HG02588 (cell line): ENCODE results near the gene JOSD2.

ENCODE experiments used
- ATAC-seq: cut with Tn5 transposase; IDR thresholded peaks from one replicate; pipeline ENCODE4 v1.9.1; 2021; ENCODE audit warnings: mild to moderate bottlenecking, moderate library complexity; ENCODE audit not compliant: unreplicated experiment

Gene JOSD2

GRCh38 chr19:50511069-50511822 is at the start of gene JOSD2:
TSS of gene JOSD2 (minus strand) at chr19:50511191. CDS start at chr19:50510431, 760 bp downstream.
- peak; percentile 87 for ATAC-seq

- no peak for ATAC-seq
Observed at GRCh38 chr19:50559636-50560035, 48.6 kb upstream of the JOSD2 start.

GRCh38 chr19:50558449-50558848 is 47.5 kb upstream of the JOSD2 start:
- no peak for ATAC-seq

- no peak for ATAC-seq
Observed at GRCh38 chr19:50558039-50558438, 47.0 kb upstream of the JOSD2 start.

GRCh38 chr19:50557009-50557613 is 46.1 kb upstream of the JOSD2 start:
- no peak for ATAC-seq

GRCh38 chr19:50556282-50557008 is 45.5 kb upstream of the JOSD2 start:
- no peak for ATAC-seq

- no peak for ATAC-seq
Observed at GRCh38 chr19:50555450-50556281, 44.7 kb upstream of the JOSD2 start.

- no peak for ATAC-seq
Observed at GRCh38 chr19:50555033-50555432, 44.0 kb upstream of the JOSD2 start.

- no peak for ATAC-seq
Observed at GRCh38 chr19:50554212-50554611, 43.2 kb upstream of the JOSD2 start.

- no peak for ATAC-seq
Observed at GRCh38 chr19:50553134-50553703, 42.2 kb upstream of the JOSD2 start.

- ATAC-seq: no peak
Observed at GRCh38 chr19:50552540-50552939, 41.5 kb upstream of the JOSD2 start.

GRCh38 chr19:50551715-50552187 is 40.8 kb upstream of the JOSD2 start:
- ATAC-seq: no peak

- no peak for ATAC-seq
Observed at GRCh38 chr19:50551034-50551714, 40.2 kb upstream of the JOSD2 start.

GRCh38 chr19:50550594-50550966 is 39.6 kb upstream of the JOSD2 start:
- no peak for ATAC-seq

GRCh38 chr19:50549927-50550593 is 39.1 kb upstream of the JOSD2 start:
- ATAC-seq: no peak

- no peak for ATAC-seq
Observed at GRCh38 chr19:50549059-50549926, 38.3 kb upstream of the JOSD2 start.

- ATAC-seq: no peak
Observed at GRCh38 chr19:50548191-50549058, 37.4 kb upstream of the JOSD2 start.
